Large intestine (tissue), 3 donors: ENCODE measurements around the gene SNX15. TPM values are rescaled to one million over a fixed set of nuclear protein-coding genes. Genes with fewer than 3 reads are reported as not detected.

ENCODE experiments used
- DNase-seq, 2 donors: peaks; one replicate each; pipeline versions ENCODE4 v3.0.0 to v3.0.0-alpha.2; 2013
- H3K27ac ChIP-seq: one replicate; pipeline ENCODE4 v1.5.1; 2013; ENCODE audit warnings: low read length
- H3K27me3 ChIP-seq: 2 replicates; pipeline ENCODE4 v1.6.1; 2013; ENCODE audit warnings: low read length; ENCODE audit not compliant: control insufficient read depth, insufficient read depth
- H3K36me3 ChIP-seq: 2 replicates; pipeline ENCODE4 v1.6.1; 2013; ENCODE audit warnings: low read length; ENCODE audit not compliant: control insufficient read depth, insufficient read depth
- H3K4me1 ChIP-seq: one replicate; pipeline ENCODE4 v1.6.1; 2013; ENCODE audit warnings: low read length; ENCODE audit not compliant: control insufficient read depth, insufficient read depth
- H3K4me3 ChIP-seq: one replicate; pipeline ENCODE4 v1.5.1; 2013; ENCODE audit warnings: low read length
- H3K9me3 ChIP-seq: one replicate; pipeline ENCODE4 v1.6.1; 2013; ENCODE audit warnings: mild to moderate bottlenecking, low read depth, low read length, moderate library complexity; ENCODE audit not compliant: control insufficient read depth
- WGBS: methylation state at CpG from one replicate; pipeline ENCODE4 v1.1.5; 2013; ENCODE audit warnings: low lambda C conversion rate; ENCODE audit not compliant: insufficient coverage; 5-methylcytosine and 5-hydroxymethylcytosine counted together
- polyA plus RNA-seq: library from polyadenylated mRNA; unstranded; fragments of 120-200 nt; gene quantifications from one replicate; pipeline ENCODE4 v1.2.1, GENCODE V29; 2013

Gene SNX15
- polyA plus RNA-seq, 1 donor = 37.7 TPM

GRCh38 chr11:65055538-65055937, 28.3 kb downstream of the SNX15 start:
- H3K4me3 ChIP-seq = no peak overlapping the region
- no peaks in the 10 kb centered on the region for H3K27me3 ChIP-seq
- H3K36me3 ChIP-seq = no peaks in the 10 kb centered on the region
- no peak for DNase-seq
- no CpG with 5 or more reads among the region's 1 CpG for WGBS
- H3K4me1 ChIP-seq = peaks cover 32% of the 10 kb centered on the region
- H3K9me3 ChIP-seq = no peaks in the 10 kb centered on the region
- no peak overlapping the region for H3K27ac ChIP-seq

GRCh38 chr11:65056999-65057398, 29.8 kb downstream of the SNX15 start:
- no peak overlapping the region for H3K27ac ChIP-seq
- no peaks in the 10 kb centered on the region for H3K9me3 ChIP-seq
- no peaks in the 10 kb centered on the region for H3K36me3 ChIP-seq
- no CpG with 5 or more reads among the region's 6 CpGs for WGBS
- no peak for DNase-seq
- H3K27me3 ChIP-seq = no peaks in the 10 kb centered on the region
- peaks cover 32% of the 10 kb centered on the region for H3K4me1 ChIP-seq
- no peak overlapping the region for H3K4me3 ChIP-seq

GRCh38 chr11:65057526-65057925, 30.3 kb downstream of the SNX15 start:
- no peak for DNase-seq
- peaks cover 32% of the 10 kb centered on the region for H3K4me1 ChIP-seq
- no peaks in the 10 kb centered on the region for H3K36me3 ChIP-seq
- H3K27me3 ChIP-seq = no peaks in the 10 kb centered on the region
- WGBS = no CpG with 5 or more reads among the region's 7 CpGs
- no peak overlapping the region for H3K4me3 ChIP-seq
- no peaks in the 10 kb centered on the region for H3K9me3 ChIP-seq
- H3K27ac ChIP-seq = no peak overlapping the region

GRCh38 chr11:65058012-65058411, 30.8 kb downstream of the SNX15 start:
- no CpG with 5 or more reads among the region's 13 CpGs for WGBS
- no peak overlapping the region for H3K4me3 ChIP-seq

GRCh38 chr11:65058419-65059054, 31.3 kb downstream of the SNX15 start, which contains the start of gene NAALADL1:
Gene NAALADL1 (minus strand): TSS chr11:65058553. CDS start chr11:65058521, 32 bp downstream.
- peak in 1 of 2 donors; percentile 37 for DNase-seq
- Histone ChIP-seq H3K27me3 (no peaks in the 10 kb centered on the region), H3K4me3 (no peak within 1 kb of the TSS), H3K36me3 (no peaks in the 10 kb centered on the region), H3K9me3 (no peaks in the 10 kb centered on the region), H3K27ac (no peak within 1 kb of the TSS), H3K4me1 (peaks cover 31% of the 10 kb centered on the region)
- no CpG with 5 or more reads among the region's 8 CpGs for WGBS

More at GRCh38 chr11:65058012-65058411, 30.8 kb downstream of the SNX15 start:
- Histone ChIP-seq H3K27me3 (no peaks in the 10 kb centered on the region), H3K36me3 (no peaks in the 10 kb centered on the region), H3K4me1 (peaks cover 32% of the 10 kb centered on the region), H3K27ac (no peak overlapping the region), H3K9me3 (no peaks in the 10 kb centered on the region)
- no peak for DNase-seq

GRCh38 chr11:65059523-65059922, 32.3 kb downstream of the SNX15 start:
- Histone ChIP-seq H3K4me1 (peaks cover 21% of the 10 kb centered on the region), H3K4me3 (no peak overlapping the region), H3K27ac (no peak overlapping the region), H3K9me3 (no peaks in the 10 kb centered on the region), H3K36me3 (no peaks in the 10 kb centered on the region), H3K27me3 (no peaks in the 10 kb centered on the region)
- WGBS = no CpG with 5 or more reads among the region's 3 CpGs
- DNase-seq = no peak

- Histone ChIP-seq H3K36me3 (no peaks in the 10 kb centered on the region), H3K4me1 (peaks cover 20% of the 10 kb centered on the region), H3K4me3 (no peak overlapping the region), H3K9me3 (no peaks in the 10 kb centered on the region), H3K27ac (no peak overlapping the region), H3K27me3 (no peaks in the 10 kb centered on the region)
- WGBS = no CpG with 5 or more reads among the region's 10 CpGs
- DNase-seq = peak in 1 of 2 donors; percentile 61
Measured at GRCh38 chr11:65059959-65060824, 33.0 kb downstream of the SNX15 start.

- no peak for DNase-seq
- 75% methylated on average over 2 of the region's 9 CpGs for WGBS
Measured at GRCh38 chr11:65060913-65061408, 33.7 kb downstream of the SNX15 start.

GRCh38 chr11:65063532-65063931, 36.3 kb downstream of the SNX15 start:
- no peaks in the 10 kb centered on the region for H3K9me3 ChIP-seq
- WGBS = no CpG with 5 or more reads among the region's 3 CpGs
- DNase-seq = no peak
- H3K4me3 ChIP-seq = no peak overlapping the region
- H3K27me3 ChIP-seq = no peaks in the 10 kb centered on the region
- H3K36me3 ChIP-seq = no peaks in the 10 kb centered on the region
- H3K27ac ChIP-seq = no peak overlapping the region
- peaks cover 28% of the 10 kb centered on the region for H3K4me1 ChIP-seq

More at GRCh38 chr11:65060913-65061408, 33.7 kb downstream of the SNX15 start:
- H3K27me3 ChIP-seq = no peaks in the 10 kb centered on the region
- H3K4me3 ChIP-seq = no peak overlapping the region
- H3K36me3 ChIP-seq = no peaks in the 10 kb centered on the region
- no peaks in the 10 kb centered on the region for H3K9me3 ChIP-seq
- no peak overlapping the region for H3K27ac ChIP-seq
- H3K4me1 ChIP-seq = peaks cover 26% of the 10 kb centered on the region

- WGBS = 93% methylated on average over 3 of the region's 4 CpGs
Measured at GRCh38 chr11:65064847-65065240, 37.6 kb downstream of the SNX15 start.

More at GRCh38 chr11:65064847-65065240, 37.6 kb downstream of the SNX15 start:
- no peaks in the 10 kb centered on the region for H3K36me3 ChIP-seq
- H3K27me3 ChIP-seq = no peaks in the 10 kb centered on the region
- H3K9me3 ChIP-seq = no peaks in the 10 kb centered on the region
- no peak overlapping the region for H3K27ac ChIP-seq
- H3K4me3 ChIP-seq = no peak overlapping the region
- H3K4me1 ChIP-seq = peaks cover 30% of the 10 kb centered on the region
- no peak for DNase-seq
